SK-N-SH (cell line): Measurements from ENCODE around the gene YES1. TPM values are rescaled to one million over a fixed set of nuclear protein-coding genes. Genes with fewer than 3 reads are reported as not detected.

Experiments
- CTCF ChIA-PET: fragments of 300-600, 350-600 bp; formaldehyde crosslinking; extraction: SDS; loops from one replicate; lab custom pipeline; 2021; lab: Yijun Ruan, JAX
- POLR2A ChIA-PET: fragments of 350-600 bp; sonication (Branson Sonifier 250); formaldehyde crosslinking; extraction: SDS; loops from one replicate; lab custom pipeline; 2020; ENCODE audit warnings: antibody characterized with exemption, inconsistent platforms; lab: Yijun Ruan, JAX
- DNase-seq: peaks from one replicate; pipeline ENCODE4 v3.0.0; 2012
- H2AFZ ChIP-seq: fragments of 200-600 bp; sonication (generic); 2 replicates; pipeline ENCODE4 v1.8.1; 2016; ENCODE audit warnings: antibody characterized with exemption, mild to moderate bottlenecking, low read depth
- H3F3A ChIP-seq: fragments of 200-600 bp; sonication (generic); replicated peaks from 2 replicates; pipeline ENCODE3; 2016; ENCODE audit warnings: antibody characterized with exemption, mild to moderate bottlenecking; ENCODE audit not compliant: insufficient read depth
- H3K27ac ChIP-seq, 2 experiments: fragments of 200-500 bp in 1 of 2; fragments of 200-600 bp in 1 of 2; sonication (Bioruptor generic) in 1 of 2; sonication (generic), shearing (Covaris generic) in 1 of 2; 2 replicates each; pipeline versions ENCODE4 v1.5.1 to v1.6.1; 2014 to 2016; ENCODE audit warnings: low read depth in 2 of 2, inconsistent platforms in 1 of 2, low read length in 1 of 2, mild to moderate bottlenecking in 1 of 2, mixed read lengths in 1 of 2
- H3K27me3 ChIP-seq: fragments of 200-600 bp; sonication (generic), shearing (Covaris generic); 2 replicates; pipeline ENCODE4 v1.6.1; 2016; ENCODE audit warnings: mixed run types; ENCODE audit not compliant: insufficient read depth
- H3K36me3 ChIP-seq, 2 experiments: fragments of 200-500 bp in 1 of 2; fragments of 200-600 bp in 1 of 2; sonication (Bioruptor generic) in 1 of 2; sonication (generic) in 1 of 2; replicated peaks in 1 of 2; 2 replicates each; pipeline versions ENCODE3 to v1.5.1; 2014 to 2016; ENCODE audit warnings: low read length in 1 of 2, mild to moderate bottlenecking in 1 of 2; ENCODE audit not compliant: insufficient read depth in 2 of 2, control insufficient read depth in 1 of 2
- H3K4me1 ChIP-seq, 2 experiments: fragments of 200-500 bp in 1 of 2; fragments of 200-600 bp in 1 of 2; sonication (Bioruptor generic) in 1 of 2; sonication (generic), shearing (Covaris generic) in 1 of 2; 2 replicates each; pipeline versions ENCODE4 v1.5.1 to v1.6.1; 2014 to 2016; ENCODE audit warnings: low read depth in 1 of 2, low read length in 1 of 2, mixed run types in 1 of 2; ENCODE audit not compliant: insufficient read depth in 2 of 2, control insufficient read depth in 1 of 2
- H3K4me2 ChIP-seq: fragments of 200-600 bp; sonication (generic), shearing (Covaris generic); 2 replicates; pipeline ENCODE4 v1.6.1; 2017; ENCODE audit warnings: mixed run types
- H3K4me3 ChIP-seq, 2 experiments: fragments of 200-500 bp in 1 of 2; fragments of 200-600 bp in 1 of 2; sonication (Bioruptor generic) in 1 of 2; sonication (generic), shearing (Covaris generic) in 1 of 2; 2 replicates each; pipeline versions ENCODE4 v1.5.1 to v1.8.1; 2014 to 2016; ENCODE audit warnings: low read depth in 2 of 2, inconsistent platforms in 1 of 2, low read length in 1 of 2, mild to moderate bottlenecking in 1 of 2, mixed read lengths in 1 of 2, moderate library complexity in 1 of 2
- H3K79me2 ChIP-seq: fragments of 200-600 bp; sonication (generic); 2 replicates; pipeline ENCODE4 v1.8.1; 2017; ENCODE audit warnings: mild to moderate bottlenecking; ENCODE audit not compliant: insufficient read depth
- H3K9ac ChIP-seq: fragments of 200-600 bp; sonication (generic); 2 replicates; pipeline ENCODE4 v1.6.1; 2017; ENCODE audit warnings: mixed run types
- H3K9me2 ChIP-seq: fragments of 200-600 bp; sonication (generic); 2 replicates; pipeline ENCODE4 v1.6.1; 2017; ENCODE audit warnings: mixed run types
- H3K9me3 ChIP-seq: fragments of 200-600 bp; sonication (generic); 2 replicates; pipeline ENCODE4 v1.6.1; 2017; ENCODE audit warnings: mixed run types, mild to moderate bottlenecking, moderate library complexity
- H4K20me1 ChIP-seq: fragments of 200-600 bp; sonication (generic); 2 replicates; pipeline ENCODE4 v1.6.1; 2017; ENCODE audit warnings: mild to moderate bottlenecking, mixed run types; ENCODE audit not compliant: insufficient read depth
- ELF1 ChIP-seq: IDR thresholded peaks from 2 replicates; pipeline ENCODE4 v1.4.0; 2012
- EP300 ChIP-seq, 2 experiments: IDR thresholded peaks; 2 replicates each; pipeline versions ENCODE4 v1.4.0 to v1.6.1; 2012; ENCODE audit warnings: borderline replicate concordance in 1 of 2, low read depth in 1 of 2, low read length in 1 of 2
- FOXM1 ChIP-seq: IDR thresholded peaks from 2 replicates; pipeline ENCODE4 v1.4.0; 2012; ENCODE audit warnings: low read depth, mild to moderate bottlenecking
- GABPA ChIP-seq: IDR thresholded peaks from 2 replicates; pipeline ENCODE4 v1.4.0; 2012; ENCODE audit warnings: low read depth, mild to moderate bottlenecking
- GATA2 ChIP-seq: sonication (generic); formaldehyde crosslinking; IDR thresholded peaks from 2 replicates; pipeline ENCODE4 v1.5.0; 2020; ENCODE audit warnings: mild to moderate bottlenecking, missing genetic modification reagents
- MEF2A ChIP-seq: IDR thresholded peaks from 2 replicates; pipeline ENCODE4 v1.4.0; 2012; ENCODE audit warnings: low read depth, borderline replicate concordance
- MXI1 ChIP-seq: IDR thresholded peaks from 2 replicates; pipeline ENCODE4 v1.6.1; 2012; ENCODE audit warnings: mild to moderate bottlenecking, low read depth, low read length, improper control_type of control experiment
- NFIC ChIP-seq: IDR thresholded peaks from 2 replicates; pipeline ENCODE4 v1.4.0; 2012; ENCODE audit warnings: borderline replicate concordance
- NRF1 ChIP-seq: IDR thresholded peaks from 2 replicates; pipeline ENCODE4 v1.6.1; 2012; ENCODE audit warnings: low read depth, mild to moderate bottlenecking, low read length
- POLR2AphosphoS5 ChIP-seq: IDR thresholded peaks from 2 replicates; pipeline ENCODE4 v1.6.1; 2012; ENCODE audit warnings: low read depth, low read length
- RAD21 ChIP-seq: IDR thresholded peaks from 2 replicates; pipeline ENCODE4 v1.6.1; 2012; ENCODE audit warnings: mild to moderate bottlenecking, low read length
- RFX5 ChIP-seq: IDR thresholded peaks from 2 replicates; pipeline ENCODE4 v1.6.1; 2012; ENCODE audit warnings: mild to moderate bottlenecking, improper control_type of control experiment, low read length
- RXRA ChIP-seq: IDR thresholded peaks from 2 replicates; pipeline ENCODE4 v1.4.0; 2012; ENCODE audit warnings: low read depth, mild to moderate bottlenecking, borderline replicate concordance
- TAF1 ChIP-seq: IDR thresholded peaks from 2 replicates; pipeline ENCODE4 v1.6.1; 2012; ENCODE audit warnings: low read depth, mild to moderate bottlenecking, low read length, moderate library complexity, borderline replicate concordance
- TCF12 ChIP-seq: IDR thresholded peaks from 2 replicates; pipeline ENCODE4 v1.4.0; 2012
- YY1 ChIP-seq: IDR thresholded peaks from 2 replicates; pipeline ENCODE4 v1.4.0; 2012; ENCODE audit warnings: low read depth, mild to moderate bottlenecking
- WGBS: methylation state at CpG from one replicate; pipeline ENCODE4 v1.1.6; 2017; ENCODE audit warnings: low lambda C conversion rate; 5-methylcytosine and 5-hydroxymethylcytosine counted together
- polyA plus RNA-seq, 3 experiments: library from polyadenylated mRNA; depleted of rRNA; stranded (reverse); fragments of >200 nt; gene quantifications; 2 replicates each; pipeline ENCODE4 v1.2.3, GENCODE V29; 2012
- TF ChIP-seq, protein P1 (sequence below): fragments of 150-350 bp; IDR thresholded peaks from 2 replicates; pipeline ENCODE4 v1.6.1; 2017; ENCODE audit warnings: antibody characterized with exemption, low read length, low read depth, borderline replicate concordance
- TF ChIP-seq, protein P2 (sequence below): IDR thresholded peaks from 2 replicates; pipeline ENCODE4; 2012
- TF ChIP-seq, protein P3 (sequence below): fragments of 200-600 bp; sonication (generic); IDR thresholded peaks from 2 replicates; pipeline ENCODE4 v1.6.1; 2017; ENCODE audit warnings: antibody characterized with exemption, mild to moderate bottlenecking, moderate library complexity
- TF ChIP-seq, protein P4 (sequence below): IDR thresholded peaks from 2 replicates; pipeline ENCODE4 v1.4.0; 2012; ENCODE audit warnings: low read depth
- TF ChIP-seq, protein P5 (sequence below): IDR thresholded peaks from 2 replicates; pipeline ENCODE4 v1.6.1; 2012; ENCODE audit warnings: mild to moderate bottlenecking, low read depth, low read length, moderate library complexity

Gene YES1
- polyA plus RNA-seq, 1 of the 3 experiments (the other 2 are of a cell fraction), result 7.9 TPM

DNA sequence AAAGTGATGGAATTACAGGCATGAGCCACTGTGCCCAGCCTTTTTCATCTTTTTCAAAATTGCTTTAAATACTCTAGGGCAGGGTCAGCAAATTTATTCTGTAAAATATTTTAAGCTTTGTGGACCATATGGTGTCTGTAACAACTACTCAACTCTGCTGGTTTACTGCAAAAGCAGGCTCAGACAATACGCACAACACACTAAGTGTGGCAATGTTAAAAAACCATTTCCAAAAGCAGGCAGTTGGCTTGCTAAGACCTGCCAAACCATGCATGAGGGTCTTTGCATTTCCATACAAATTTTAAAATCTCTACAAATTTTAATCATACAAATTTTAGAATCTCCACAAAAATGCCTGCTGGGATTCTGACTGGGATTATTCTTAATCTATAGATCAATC lies 44.1 kb downstream of the YES1 start (continued):
- no peak for TF ChIP-seq FOXM1
- TF ChIP-seq NFIC, result no peak
- no peak for TF ChIP-seq TCF12
- no peak for TF ChIP-seq TAF1
- no peak for TF ChIP-seq YY1
- no peak for TF ChIP-seq GATA2 (CRISPR knock-in tag)
- no peak for TF ChIP-seq ELF1
- TF ChIP-seq GABPA, result no peak
- no peak for TF ChIP-seq RXRA
- TF ChIP-seq EP300 (IDR thresholded peaks at IDR 0.05; ENCODE audit: borderline replicate concordance in 1 of 2, low read depth in 1 of 2, low read length in 1 of 2), result no peak
- TF ChIP-seq MEF2A, result no peak
- no peak for TF ChIP-seq RFX5
- TF ChIP-seq, protein P1, sequence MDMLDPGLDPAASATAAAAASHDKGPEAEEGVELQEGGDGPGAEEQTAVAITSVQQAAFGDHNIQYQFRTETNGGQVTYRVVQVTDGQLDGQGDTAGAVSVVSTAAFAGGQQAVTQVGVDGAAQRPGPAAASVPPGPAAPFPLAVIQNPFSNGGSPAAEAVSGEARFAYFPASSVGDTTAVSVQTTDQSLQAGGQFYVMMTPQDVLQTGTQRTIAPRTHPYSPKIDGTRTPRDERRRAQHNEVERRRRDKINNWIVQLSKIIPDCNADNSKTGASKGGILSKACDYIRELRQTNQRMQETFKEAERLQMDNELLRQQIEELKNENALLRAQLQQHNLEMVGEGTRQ, result no peak
- TF ChIP-seq, protein P2, sequence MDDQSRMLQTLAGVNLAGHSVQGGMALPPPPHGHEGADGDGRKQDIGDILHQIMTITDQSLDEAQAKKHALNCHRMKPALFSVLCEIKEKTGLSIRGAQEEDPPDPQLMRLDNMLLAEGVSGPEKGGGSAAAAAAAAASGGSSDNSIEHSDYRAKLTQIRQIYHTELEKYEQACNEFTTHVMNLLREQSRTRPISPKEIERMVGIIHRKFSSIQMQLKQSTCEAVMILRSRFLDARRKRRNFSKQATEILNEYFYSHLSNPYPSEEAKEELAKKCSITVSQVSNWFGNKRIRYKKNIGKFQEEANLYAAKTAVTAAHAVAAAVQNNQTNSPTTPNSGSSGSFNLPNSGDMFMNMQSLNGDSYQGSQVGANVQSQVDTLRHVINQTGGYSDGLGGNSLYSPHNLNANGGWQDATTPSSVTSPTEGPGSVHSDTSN, result no peak

DNA sequence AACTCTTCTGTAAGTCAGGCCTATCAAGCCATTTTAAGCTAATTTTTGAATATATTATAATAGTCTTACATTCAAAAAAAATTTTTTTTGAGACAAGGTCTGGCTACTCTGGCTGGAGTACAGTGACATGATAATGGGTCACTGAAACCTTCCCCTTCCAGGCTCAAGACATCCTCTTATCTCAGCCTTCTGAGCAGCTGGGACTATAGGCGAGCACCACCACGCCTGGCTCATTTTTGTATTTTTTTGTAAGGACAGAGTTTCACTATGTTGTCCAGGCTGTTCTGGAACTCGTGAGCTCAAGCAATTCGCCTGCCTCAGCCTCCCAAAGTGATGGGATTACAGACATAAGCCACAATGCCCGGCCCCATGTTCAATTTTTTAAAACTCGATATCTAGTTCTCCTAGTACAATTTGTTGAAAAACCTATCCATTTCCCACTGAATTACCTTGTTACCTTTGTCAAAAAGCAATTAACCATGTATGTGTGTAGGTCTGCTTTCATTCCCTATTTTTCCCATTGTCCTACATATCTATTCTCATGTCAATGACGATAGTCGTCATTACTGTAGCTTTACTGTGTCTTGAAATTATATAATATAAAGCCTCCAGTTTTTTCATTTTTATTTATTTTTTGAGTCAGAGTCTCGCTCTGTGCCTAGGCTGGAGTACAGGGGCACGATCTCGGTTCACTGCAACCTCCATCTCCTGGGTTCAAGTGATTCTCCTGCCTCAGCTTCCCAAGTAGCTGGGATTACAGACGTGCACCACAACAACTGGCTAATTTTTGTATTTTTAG lies 44.8 kb downstream of the YES1 start:
- Histone ChIP-seq H3K9me2 (0 out of 2 replicates have a peak, but pooled peaks cover 3% of the 10 kb centered on the region), H3F3A (no peaks in the 10 kb centered on the region), H3K9me3 (no peaks in the 10 kb centered on the region), H3K79me2 (peaks cover 4% of the 10 kb centered on the region; the same call in 1 of the 2 replicates), H3K27me3 (no peaks in the 10 kb centered on the region), H3K36me3 (no peaks in the 10 kb centered on the region), H3K4me2 (no peak overlapping the region), H2AFZ (no peak overlapping the region), H3K4me3 (no peak overlapping the region), H3K4me1 (peaks cover 0 to 5% of the 10 kb centered on the region in 2 experiments; a peak in 1 of 4 replicates), H3K27ac (no peak overlapping the region), H4K20me1 (peaks cover 5% of the 10 kb centered on the region; the same call in 1 of the 2 replicates), H3K9ac (no peak overlapping the region)
- ChIA-PET CTCF (interaction anchor here (1.0 to 1.2 kb wide), 2 partner anchors 63 to 143 kb away, joined by 3 to 5 read pairs; no protein-coding TSS in a partner anchor), POLR2A (no interaction called here)
- DNase-seq, result no peak
- WGBS, result 54% methylated on average over 12 of the region's 12 CpGs
- TF ChIP-seq MXI1, result no peak
- no peak for TF ChIP-seq FOXM1
- TF ChIP-seq NRF1, result no peak
- TF ChIP-seq, protein P3, sequence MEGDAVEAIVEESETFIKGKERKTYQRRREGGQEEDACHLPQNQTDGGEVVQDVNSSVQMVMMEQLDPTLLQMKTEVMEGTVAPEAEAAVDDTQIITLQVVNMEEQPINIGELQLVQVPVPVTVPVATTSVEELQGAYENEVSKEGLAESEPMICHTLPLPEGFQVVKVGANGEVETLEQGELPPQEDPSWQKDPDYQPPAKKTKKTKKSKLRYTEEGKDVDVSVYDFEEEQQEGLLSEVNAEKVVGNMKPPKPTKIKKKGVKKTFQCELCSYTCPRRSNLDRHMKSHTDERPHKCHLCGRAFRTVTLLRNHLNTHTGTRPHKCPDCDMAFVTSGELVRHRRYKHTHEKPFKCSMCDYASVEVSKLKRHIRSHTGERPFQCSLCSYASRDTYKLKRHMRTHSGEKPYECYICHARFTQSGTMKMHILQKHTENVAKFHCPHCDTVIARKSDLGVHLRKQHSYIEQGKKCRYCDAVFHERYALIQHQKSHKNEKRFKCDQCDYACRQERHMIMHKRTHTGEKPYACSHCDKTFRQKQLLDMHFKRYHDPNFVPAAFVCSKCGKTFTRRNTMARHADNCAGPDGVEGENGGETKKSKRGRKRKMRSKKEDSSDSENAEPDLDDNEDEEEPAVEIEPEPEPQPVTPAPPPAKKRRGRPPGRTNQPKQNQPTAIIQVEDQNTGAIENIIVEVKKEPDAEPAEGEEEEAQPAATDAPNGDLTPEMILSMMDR, result no peak
- TF ChIP-seq POLR2AphosphoS5, result no peak
- TF ChIP-seq, protein P4, sequence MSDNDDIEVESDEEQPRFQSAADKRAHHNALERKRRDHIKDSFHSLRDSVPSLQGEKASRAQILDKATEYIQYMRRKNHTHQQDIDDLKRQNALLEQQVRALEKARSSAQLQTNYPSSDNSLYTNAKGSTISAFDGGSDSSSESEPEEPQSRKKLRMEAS, result no peak
- TF ChIP-seq GATA2 (CRISPR knock-in tag), result no peak
- TF ChIP-seq, protein P5, sequence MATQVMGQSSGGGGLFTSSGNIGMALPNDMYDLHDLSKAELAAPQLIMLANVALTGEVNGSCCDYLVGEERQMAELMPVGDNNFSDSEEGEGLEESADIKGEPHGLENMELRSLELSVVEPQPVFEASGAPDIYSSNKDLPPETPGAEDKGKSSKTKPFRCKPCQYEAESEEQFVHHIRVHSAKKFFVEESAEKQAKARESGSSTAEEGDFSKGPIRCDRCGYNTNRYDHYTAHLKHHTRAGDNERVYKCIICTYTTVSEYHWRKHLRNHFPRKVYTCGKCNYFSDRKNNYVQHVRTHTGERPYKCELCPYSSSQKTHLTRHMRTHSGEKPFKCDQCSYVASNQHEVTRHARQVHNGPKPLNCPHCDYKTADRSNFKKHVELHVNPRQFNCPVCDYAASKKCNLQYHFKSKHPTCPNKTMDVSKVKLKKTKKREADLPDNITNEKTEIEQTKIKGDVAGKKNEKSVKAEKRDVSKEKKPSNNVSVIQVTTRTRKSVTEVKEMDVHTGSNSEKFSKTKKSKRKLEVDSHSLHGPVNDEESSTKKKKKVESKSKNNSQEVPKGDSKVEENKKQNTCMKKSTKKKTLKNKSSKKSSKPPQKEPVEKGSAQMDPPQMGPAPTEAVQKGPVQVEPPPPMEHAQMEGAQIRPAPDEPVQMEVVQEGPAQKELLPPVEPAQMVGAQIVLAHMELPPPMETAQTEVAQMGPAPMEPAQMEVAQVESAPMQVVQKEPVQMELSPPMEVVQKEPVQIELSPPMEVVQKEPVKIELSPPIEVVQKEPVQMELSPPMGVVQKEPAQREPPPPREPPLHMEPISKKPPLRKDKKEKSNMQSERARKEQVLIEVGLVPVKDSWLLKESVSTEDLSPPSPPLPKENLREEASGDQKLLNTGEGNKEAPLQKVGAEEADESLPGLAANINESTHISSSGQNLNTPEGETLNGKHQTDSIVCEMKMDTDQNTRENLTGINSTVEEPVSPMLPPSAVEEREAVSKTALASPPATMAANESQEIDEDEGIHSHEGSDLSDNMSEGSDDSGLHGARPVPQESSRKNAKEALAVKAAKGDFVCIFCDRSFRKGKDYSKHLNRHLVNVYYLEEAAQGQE, result no peak
- no peak for TF ChIP-seq RAD21
- no peak for TF ChIP-seq NFIC
- no peak for TF ChIP-seq TCF12
- TF ChIP-seq, all 33 proteins: peak for 0
